Measurements from ENCODE around the gene MYO1D. TPM values are rescaled to one million over a fixed set of nuclear protein-coding genes. Genes with fewer than 3 reads are reported as not detected.

The MYO1D gene
- total RNA-seq, 1 experiment from 2014 or later: 5.6 TPM

GRCh38 chr17:32805029-32805976 lies 71.6 kb downstream of the MYO1D start:
- no peaks in the 10 kb centered on the region for H3K9me3 ChIP-seq (ENCODE audit: low read length)
- H3K4me2 ChIP-seq (ENCODE audit: low read depth, low read length, poor library complexity, severe bottlenecking): no peak overlapping the region
- H3K79me2 ChIP-seq (ENCODE audit: low read length): no peaks in the 10 kb centered on the region
- no peak for DNase-seq
- H3K36me3 ChIP-seq (ENCODE audit: insufficient read depth, low read length): no peaks in the 10 kb centered on the region
- H3K27ac ChIP-seq (ENCODE audit: low read length): no peak overlapping the region
- H3K4me3 ChIP-seq (ENCODE audit: low read length): no peak overlapping the region
- no peaks in the 10 kb centered on the region for H3K4me1 ChIP-seq (ENCODE audit: low read length)
- H2AFZ ChIP-seq (ENCODE audit: low read length): no peak overlapping the region
- no peaks in the 10 kb centered on the region for H3K27me3 ChIP-seq (ENCODE audit: low read length)
- H3K9ac ChIP-seq (ENCODE audit: low read length): no peak overlapping the region
- no peaks in the 10 kb centered on the region for H3K9me2 ChIP-seq (replicated peaks; ENCODE audit: insufficient read depth, low read length)
- no peaks in the 10 kb centered on the region for H4K20me1 ChIP-seq (ENCODE audit: insufficient read depth, low read depth, low read length)

DNA sequence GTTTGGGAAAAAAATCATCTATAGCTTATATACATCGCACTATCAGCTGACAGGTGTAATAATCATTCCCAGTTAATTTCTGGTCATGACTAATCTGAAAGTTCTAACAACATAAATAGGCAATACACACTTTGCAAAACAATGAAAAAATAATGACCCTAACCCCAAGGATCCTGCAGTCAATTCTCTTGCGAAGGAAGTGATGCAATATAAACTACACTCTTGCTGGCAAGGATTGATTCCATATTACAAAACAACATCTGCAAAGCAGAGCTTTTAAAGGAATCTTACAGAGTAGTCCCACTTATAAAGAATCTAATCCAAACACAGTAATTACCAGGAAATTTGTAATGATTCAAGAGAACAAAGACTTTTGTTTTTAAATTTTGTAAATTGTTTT lies 73.4 kb downstream of the MYO1D start:
- no peak overlapping the region for H3K4me2 ChIP-seq (ENCODE audit: low read depth, low read length, poor library complexity, severe bottlenecking)
- no peak for DNase-seq
- H3K9ac ChIP-seq (ENCODE audit: low read length): no peak overlapping the region

GRCh38 chr17:32802306-32802705 lies 74.6 kb downstream of the MYO1D start:
- Histone ChIP-seq H3K9ac (ENCODE audit: low read length) (no peak overlapping the region), H2AFZ (ENCODE audit: low read length) (no peak overlapping the region), H3K36me3 (ENCODE audit: insufficient read depth, low read length) (no peaks in the 10 kb centered on the region), H3K9me3 (ENCODE audit: low read length) (no peaks in the 10 kb centered on the region), H3K27me3 (ENCODE audit: low read length) (no peaks in the 10 kb centered on the region), H3K27ac (ENCODE audit: low read length) (no peak overlapping the region), H4K20me1 (ENCODE audit: insufficient read depth, low read depth, low read length) (no peaks in the 10 kb centered on the region), H3K4me1 (ENCODE audit: low read length) (no peaks in the 10 kb centered on the region), H3K9me2 (replicated peaks; ENCODE audit: insufficient read depth, low read length) (no peaks in the 10 kb centered on the region), H3K4me2 (ENCODE audit: low read depth, low read length, poor library complexity, severe bottlenecking) (no peak overlapping the region), H3K4me3 (ENCODE audit: low read length) (no peak overlapping the region), H3K79me2 (ENCODE audit: low read length) (no peaks in the 10 kb centered on the region)
- no peak for DNase-seq

More for the DNA sequence above, 73.4 kb downstream of the MYO1D start:
- no peak overlapping the region for H2AFZ ChIP-seq (ENCODE audit: low read length)
- no peaks in the 10 kb centered on the region for H3K79me2 ChIP-seq (ENCODE audit: low read length)
- no peak overlapping the region for H3K27ac ChIP-seq (ENCODE audit: low read length)
- no peaks in the 10 kb centered on the region for H3K9me3 ChIP-seq (ENCODE audit: low read length)
- no peaks in the 10 kb centered on the region for H3K27me3 ChIP-seq (ENCODE audit: low read length)
- no peaks in the 10 kb centered on the region for H3K9me2 ChIP-seq (replicated peaks; ENCODE audit: insufficient read depth, low read length)
- no peaks in the 10 kb centered on the region for H3K4me1 ChIP-seq (ENCODE audit: low read length)
- H3K4me3 ChIP-seq (ENCODE audit: low read length): no peak overlapping the region
- H4K20me1 ChIP-seq (ENCODE audit: insufficient read depth, low read depth, low read length): no peaks in the 10 kb centered on the region
- H3K36me3 ChIP-seq (ENCODE audit: insufficient read depth, low read length): no peaks in the 10 kb centered on the region

DNA sequence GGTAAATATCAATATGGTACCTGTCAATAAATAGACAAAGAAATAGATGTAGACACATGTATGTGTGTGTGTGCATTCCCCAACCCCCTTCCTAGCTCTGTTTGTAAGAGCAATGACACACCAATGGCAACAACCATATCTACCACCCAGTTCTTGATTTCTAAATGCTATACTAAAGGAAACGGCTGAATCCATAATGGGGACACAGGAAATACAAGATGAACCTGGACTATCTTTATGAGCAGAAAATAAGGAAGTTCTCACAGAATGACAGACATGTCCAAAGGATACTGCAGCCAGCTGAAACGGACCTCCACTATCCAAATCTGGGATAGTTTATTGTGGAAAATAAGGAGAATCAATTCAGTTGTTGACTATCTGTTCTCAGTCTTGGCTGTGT lies 75.3 kb downstream of the MYO1D start:
- H3K4me2 ChIP-seq (ENCODE audit: low read depth, low read length, poor library complexity, severe bottlenecking): no peak overlapping the region
- no peaks in the 10 kb centered on the region for H3K36me3 ChIP-seq (ENCODE audit: insufficient read depth, low read length)
- H3K9ac ChIP-seq (ENCODE audit: low read length): no peak overlapping the region
- no peak overlapping the region for H3K27ac ChIP-seq (ENCODE audit: low read length)
- no peak overlapping the region for H2AFZ ChIP-seq (ENCODE audit: low read length)
- H3K27me3 ChIP-seq (ENCODE audit: low read length): no peaks in the 10 kb centered on the region
- H3K9me3 ChIP-seq (ENCODE audit: low read length): no peaks in the 10 kb centered on the region
- no peaks in the 10 kb centered on the region for H3K9me2 ChIP-seq (replicated peaks; ENCODE audit: insufficient read depth, low read length)
- no peak for DNase-seq
- H3K4me3 ChIP-seq (ENCODE audit: low read length): no peak overlapping the region
- H3K79me2 ChIP-seq (ENCODE audit: low read length): no peaks in the 10 kb centered on the region
- no peaks in the 10 kb centered on the region for H3K4me1 ChIP-seq (ENCODE audit: low read length)
- H4K20me1 ChIP-seq (ENCODE audit: insufficient read depth, low read depth, low read length): no peaks in the 10 kb centered on the region

DNA sequence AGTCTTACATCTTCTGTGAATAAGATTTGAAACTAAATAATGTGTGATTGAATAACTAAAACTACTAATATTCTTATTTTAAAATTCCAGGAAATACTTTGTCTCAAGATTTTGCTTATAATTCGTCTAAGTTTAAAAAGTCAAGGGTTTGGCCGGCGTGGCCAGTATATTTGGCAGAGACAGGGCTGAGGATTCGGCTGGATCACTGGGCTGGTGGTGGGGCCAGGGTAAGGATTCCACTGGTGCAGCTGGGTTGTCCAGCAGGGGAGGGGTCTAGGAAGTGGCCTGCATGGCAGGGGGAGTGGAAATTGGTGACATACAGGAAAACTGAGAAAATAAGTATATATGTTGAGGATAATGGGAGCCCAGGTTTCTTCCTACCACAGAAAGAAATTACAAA lies 75.7 kb downstream of the MYO1D start:
- Histone ChIP-seq H3K9ac (ENCODE audit: low read length) (no peak overlapping the region), H3K9me2 (replicated peaks; ENCODE audit: insufficient read depth, low read length) (no peaks in the 10 kb centered on the region), H3K4me3 (ENCODE audit: low read length) (no peak overlapping the region), H3K79me2 (ENCODE audit: low read length) (no peaks in the 10 kb centered on the region), H3K36me3 (ENCODE audit: insufficient read depth, low read length) (no peaks in the 10 kb centered on the region), H3K27ac (ENCODE audit: low read length) (no peak overlapping the region), H3K4me2 (ENCODE audit: low read depth, low read length, poor library complexity, severe bottlenecking) (no peak overlapping the region), H4K20me1 (ENCODE audit: insufficient read depth, low read depth, low read length) (no peaks in the 10 kb centered on the region), H3K27me3 (ENCODE audit: low read length) (no peaks in the 10 kb centered on the region), H3K9me3 (ENCODE audit: low read length) (no peaks in the 10 kb centered on the region), H2AFZ (ENCODE audit: low read length) (no peak overlapping the region), H3K4me1 (ENCODE audit: low read length) (no peaks in the 10 kb centered on the region)
- no peak for DNase-seq

- Histone ChIP-seq H3K9ac (ENCODE audit: low read length) (no peak overlapping the region), H3K27me3 (ENCODE audit: low read length) (no peaks in the 10 kb centered on the region), H3K4me2 (ENCODE audit: low read depth, low read length, poor library complexity, severe bottlenecking) (no peak overlapping the region)
Observed at GRCh38 chr17:32798938-32799337, 78.0 kb downstream of the MYO1D start.

GRCh38 chr17:32795339-32795979 lies 81.5 kb downstream of the MYO1D start:
- Histone ChIP-seq H3K27me3 (ENCODE audit: low read length) (no peaks in the 10 kb centered on the region), H3K27ac (ENCODE audit: low read length) (no peak overlapping the region), H3K4me3 (ENCODE audit: low read length) (no peak overlapping the region), H2AFZ (ENCODE audit: low read length) (peak overlapping the region; percentile 56; the same call in 1 of the 2 replicates), H3K36me3 (ENCODE audit: insufficient read depth, low read length) (no peaks in the 10 kb centered on the region), H3K4me2 (ENCODE audit: low read depth, low read length, poor library complexity, severe bottlenecking) (no peak overlapping the region), H3K9ac (ENCODE audit: low read length) (no peak overlapping the region), H4K20me1 (ENCODE audit: insufficient read depth, low read depth, low read length) (no peaks in the 10 kb centered on the region), H3K9me2 (replicated peaks; ENCODE audit: insufficient read depth, low read length) (no peaks in the 10 kb centered on the region), H3K79me2 (ENCODE audit: low read length) (no peaks in the 10 kb centered on the region), H3K9me3 (ENCODE audit: low read length) (no peaks in the 10 kb centered on the region), H3K4me1 (ENCODE audit: low read length) (no peaks in the 10 kb centered on the region)
- no peak for DNase-seq

More at GRCh38 chr17:32798938-32799337, 78.0 kb downstream of the MYO1D start:
- no peak for DNase-seq
- no peaks in the 10 kb centered on the region for H3K79me2 ChIP-seq (ENCODE audit: low read length)
- no peak overlapping the region for H3K27ac ChIP-seq (ENCODE audit: low read length)
- H3K4me1 ChIP-seq (ENCODE audit: low read length): no peaks in the 10 kb centered on the region
- no peak overlapping the region for H2AFZ ChIP-seq (ENCODE audit: low read length)
- H3K4me3 ChIP-seq (ENCODE audit: low read length): no peak overlapping the region
- no peaks in the 10 kb centered on the region for H3K36me3 ChIP-seq (ENCODE audit: insufficient read depth, low read length)
- no peaks in the 10 kb centered on the region for H3K9me2 ChIP-seq (replicated peaks; ENCODE audit: insufficient read depth, low read length)
- no peaks in the 10 kb centered on the region for H4K20me1 ChIP-seq (ENCODE audit: insufficient read depth, low read depth, low read length)
- no peaks in the 10 kb centered on the region for H3K9me3 ChIP-seq (ENCODE audit: low read length)

- Histone ChIP-seq H3K4me1 (ENCODE audit: low read length) (no peaks in the 10 kb centered on the region), H3K9ac (ENCODE audit: low read length) (no peak overlapping the region), H2AFZ (ENCODE audit: low read length) (no peak overlapping the region), H3K4me3 (ENCODE audit: low read length) (no peak overlapping the region), H3K27ac (ENCODE audit: low read length) (no peak overlapping the region), H3K27me3 (ENCODE audit: low read length) (no peaks in the 10 kb centered on the region), H3K4me2 (ENCODE audit: low read depth, low read length, poor library complexity, severe bottlenecking) (no peak overlapping the region), H3K9me3 (ENCODE audit: low read length) (no peaks in the 10 kb centered on the region), H3K36me3 (ENCODE audit: insufficient read depth, low read length) (no peaks in the 10 kb centered on the region), H3K9me2 (replicated peaks; ENCODE audit: insufficient read depth, low read length) (no peaks in the 10 kb centered on the region), H4K20me1 (ENCODE audit: insufficient read depth, low read depth, low read length) (no peaks in the 10 kb centered on the region), H3K79me2 (ENCODE audit: low read length) (no peaks in the 10 kb centered on the region)
- no peak for DNase-seq
Observed at GRCh38 chr17:32794533-32795246, 82.2 kb downstream of the MYO1D start.

Data from Karpas-422 (cell line).